Panc1 (cell line): ENCODE data around the gene IP6K1. TPM values are rescaled to one million over a fixed set of nuclear protein-coding genes. Genes with fewer than 3 reads are reported as not detected.

Experiments
- ATAC-seq: fragments of 200-7000 bp; cut with Tn5 transposase; 2 replicates; pipeline ENCODE4 v1.9.1; 2020; ENCODE audit warnings: mild to moderate bottlenecking, moderate library complexity
- BruUV-seq: library from RNA; stranded (reverse); fragments of 400-500 nt; replicated peaks from 2 replicates; lab custom pipeline; 2021; lab: Mats Ljungman, UMichigan
- CTCF ChIA-PET: fragments of 300-600 bp; sonication (Branson Sonifier 250); formaldehyde crosslinking; loops from one replicate; lab custom pipeline; 2022; ENCODE audit warnings: antibody characterized with exemption; lab: Charles Lee
- POLR2A ChIA-PET: fragments of 300-600 bp; sonication (Branson Sonifier 250); formaldehyde crosslinking; loops from one replicate; lab custom pipeline; 2022; ENCODE audit warnings: antibody characterized with exemption; lab: Charles Lee
- DNase-seq: peaks from one replicate; pipeline ENCODE4 v3.0.0-alpha.2; 2010; ENCODE audit warnings: low read depth, low spot score
- H3K27ac ChIP-seq: 2 replicates; pipeline ENCODE4 v1.5.1; 2011; ENCODE audit warnings: mild to moderate bottlenecking, low read length, inconsistent platforms
- H3K27me3 ChIP-seq: fragments of 200-500 bp; sonication (Bioruptor generic); 2 replicates; pipeline ENCODE4 v1.6.0; 2014; ENCODE audit warnings: low read length, inconsistent platforms; ENCODE audit not compliant: control insufficient read depth, insufficient read depth
- H3K36me3 ChIP-seq: fragments of 200-500 bp; sonication (Bioruptor generic); 2 replicates; pipeline ENCODE4 v1.5.1; 2014; ENCODE audit warnings: inconsistent platforms, mild to moderate bottlenecking, low read length, moderate library complexity; ENCODE audit not compliant: control insufficient read depth, insufficient read depth
- H3K4me1 ChIP-seq: 2 replicates; pipeline ENCODE4 v1.5.1; 2011; ENCODE audit warnings: inconsistent platforms, mild to moderate bottlenecking, low read length, moderate library complexity; ENCODE audit not compliant: control insufficient read depth, insufficient read depth
- H3K4me3 ChIP-seq, 2 experiments: 2 replicates each; pipeline ENCODE4 v1.5.1; 2011 to 2012; ENCODE audit warnings: low read depth in 2 of 2, low read length in 2 of 2, mild to moderate bottlenecking in 2 of 2, inconsistent platforms in 1 of 2, moderate library complexity in 1 of 2
- H3K9me3 ChIP-seq: fragments of 200-500 bp; sonication (Bioruptor generic); 2 replicates; pipeline ENCODE4 v1.5.1; 2014; ENCODE audit warnings: low read depth, mild to moderate bottlenecking, inconsistent platforms, low read length, moderate library complexity; ENCODE audit not compliant: control insufficient read depth, insufficient read depth
- CTCF ChIP-seq: fragments of 450-650 bp; IDR thresholded peaks from 2 replicates; pipeline ENCODE4 v1.5.1; 2017; ENCODE audit warnings: mild to moderate bottlenecking
- POLR2AphosphoS5 ChIP-seq: IDR thresholded peaks from 2 replicates; pipeline ENCODE4 v1.6.1; 2012; ENCODE audit warnings: mild to moderate bottlenecking, low read depth, low read length, moderate library complexity
- REST ChIP-seq, 2 experiments: IDR thresholded peaks; 2 replicates each; pipeline ENCODE4 v1.6.1; 2011 to 2012; ENCODE audit warnings: low read depth in 2 of 2, control low read depth in 1 of 2, low read length in 1 of 2, mild to moderate bottlenecking in 1 of 2, moderate library complexity in 1 of 2; ENCODE audit not compliant: insufficient read depth in 1 of 2
- SIN3A ChIP-seq: IDR thresholded peaks from 2 replicates; pipeline ENCODE4 v1.6.1; 2012; ENCODE audit warnings: low read depth, mild to moderate bottlenecking, low read length, moderate library complexity, borderline replicate concordance; ENCODE audit not compliant: insufficient read depth
- TCF7L2 ChIP-seq: IDR thresholded peaks from 2 replicates; pipeline ENCODE4 v1.6.1; 2011; ENCODE audit warnings: mild to moderate bottlenecking, low read depth, low read length, inconsistent platforms
- in situ Hi-C: cut with HindIII; loops from 2 replicates; pipeline ENCODE4 v1.10.0; 2016; ENCODE audit warnings: low sequenced_read_pairs, low pct_unique_long_range_greater_than_20kb
- intact Hi-C: fragments of 100-400 bp; cut with micrococcal nuclease; formaldehyde crosslinking; loops from one replicate; pipeline ENCODE4 v1.10.0; 2022; ENCODE audit not compliant: unreplicated experiment
- total RNA-seq: library from RNA; stranded (reverse); gene quantifications from one replicate; pipeline ENCODE4 v1.2.1, GENCODE V29; 2021; ENCODE audit not compliant: unreplicated experiment

The IP6K1 gene
- total RNA-seq, 1 experiment from 2014 or later: 39.8 TPM

DNA sequence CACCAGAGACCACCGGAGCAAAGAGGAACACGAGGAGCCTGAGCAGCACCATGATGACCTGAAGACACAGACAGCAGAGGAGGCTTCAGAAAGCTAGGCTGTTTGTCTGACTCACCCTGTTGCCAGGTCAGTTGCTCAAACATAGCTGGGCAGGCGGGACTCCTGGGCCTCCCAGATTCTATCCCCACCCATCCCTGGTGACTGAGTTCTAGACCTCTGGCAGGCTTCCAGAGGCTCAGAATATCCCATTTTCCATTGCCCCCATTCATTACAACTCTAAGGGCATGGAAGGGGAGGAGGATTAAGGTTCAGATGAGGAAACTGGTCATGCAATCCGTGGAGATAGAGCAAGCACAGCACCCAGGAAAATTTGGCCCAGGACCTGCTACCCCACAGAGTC, 13.4 kb upstream of the IP6K1 start, which contains the start of gene CDHR4:
Gene CDHR4 (minus strand): TSS at position 113 of the 400 bp plus-strand sequence. CDS start 61 bp downstream, at position 52.
- ATAC-seq (no peak), DNase-seq (no peak)
- no TSS peak for BruUV-seq
- ChIA-PET POLR2A (no interaction called here), CTCF (no interaction called here)
- intact Hi-C loops: loop anchor here (5.0 kb wide), 1 partner anchor 108 kb away; no protein-coding TSS in a partner anchor
- Histone ChIP-seq H3K36me3 (no peaks in the 10 kb centered on the region), H3K27ac (no peak within 1 kb of the TSS), H3K4me1 (no peaks in the 10 kb centered on the region), H3K27me3 (no peaks in the 10 kb centered on the region), H3K4me3 (no peak within 1 kb of the TSS), H3K9me3 (no peaks in the 10 kb centered on the region)
- in situ Hi-C loops: no loop called here
- TF ChIP-seq REST (IDR thresholded peaks at IDR 0.05; ENCODE audit: insufficient read depth in 1 of 2, low read depth in 2 of 2, low read length in 1 of 2): no peak
- no peak for TF ChIP-seq CTCF
- no peak for TF ChIP-seq TCF7L2
- no peak for TF ChIP-seq POLR2AphosphoS5
- TF ChIP-seq SIN3A: no peak

DNA sequence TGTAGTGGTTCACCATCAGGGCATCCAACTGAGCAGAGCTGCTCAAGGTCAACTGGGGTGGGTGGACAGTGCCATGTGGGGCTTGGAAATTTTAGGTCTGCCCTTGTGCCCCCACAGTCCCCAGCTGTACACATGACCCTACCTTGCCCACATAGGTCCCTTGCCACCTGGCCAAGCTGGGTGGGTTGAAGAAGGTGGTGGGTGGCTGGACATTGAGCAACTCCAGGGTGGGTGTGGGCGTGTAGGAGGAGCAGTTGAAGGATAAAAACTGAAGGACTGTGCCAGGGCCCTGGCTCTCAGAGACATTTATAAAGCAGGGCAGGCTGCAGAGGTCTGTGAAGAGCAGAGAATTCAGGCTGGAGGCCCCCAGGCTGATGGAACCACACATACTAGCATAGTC, 12.8 kb upstream of the IP6K1 start:
- ATAC-seq (no peak), DNase-seq (no peak)
- Histone ChIP-seq H3K4me1 (no peaks in the 10 kb centered on the region), H3K4me3 (no peak overlapping the region), H3K27ac (no peak overlapping the region), H3K27me3 (no peaks in the 10 kb centered on the region), H3K36me3 (no peaks in the 10 kb centered on the region), H3K9me3 (no peaks in the 10 kb centered on the region)
- BruUV-seq: no TSS peak
- intact Hi-C loops: no loop called here
- ChIA-PET CTCF (no interaction called here), POLR2A (no interaction called here)
- TF ChIP-seq SIN3A: no peak
- in situ Hi-C loops: no loop called here
